ENCODE results near the gene DMBX1.

The DMBX1 gene

DNA sequence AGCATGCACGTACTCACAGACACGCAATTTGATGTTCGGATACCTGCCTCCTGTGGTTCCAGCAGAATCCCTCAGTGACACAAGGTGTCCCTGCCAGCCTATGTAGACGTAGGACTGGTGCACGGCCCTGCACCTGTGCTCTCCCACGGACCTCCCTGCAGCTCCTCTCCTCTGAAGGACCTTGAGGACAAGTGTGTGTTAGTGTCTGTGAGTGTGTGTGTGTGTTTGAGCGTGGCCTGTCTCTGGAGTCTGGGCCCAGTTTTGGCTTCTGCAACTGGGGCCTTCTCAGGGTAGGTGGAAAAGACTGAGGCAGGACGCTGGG lies 22.5 kb upstream of the DMBX1 start:
- in situ Hi-C loops (cut with HindIII; ENCODE audit: low pct_ligation_motif_present, low sequenced_read_pairs): no loop called here
- H3K27me3 ChIP-seq (replicated peaks): peaks cover 47% of the 10 kb centered on the region

DNA sequence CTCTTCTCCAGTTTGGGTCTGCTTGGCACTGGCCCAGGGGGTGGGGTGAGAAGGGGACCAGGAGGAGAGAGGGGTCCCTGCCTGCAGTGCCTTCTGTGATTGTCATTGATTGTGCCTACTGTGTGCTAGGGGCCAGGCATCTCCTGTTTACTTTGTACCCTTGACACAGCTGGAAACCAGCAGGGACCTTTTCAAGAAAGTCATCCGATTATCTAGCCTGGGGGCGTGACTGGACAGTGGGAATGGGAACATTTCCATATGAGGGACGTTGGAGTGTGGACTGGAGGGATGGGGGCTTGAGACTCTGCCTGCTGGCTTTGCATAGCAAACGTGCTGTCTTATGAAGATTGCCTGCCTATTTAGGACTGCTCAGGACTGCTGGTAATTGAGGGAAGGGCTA lies 19.8 kb upstream of the DMBX1 start:
- TF ChIP-seq, protein P1, sequence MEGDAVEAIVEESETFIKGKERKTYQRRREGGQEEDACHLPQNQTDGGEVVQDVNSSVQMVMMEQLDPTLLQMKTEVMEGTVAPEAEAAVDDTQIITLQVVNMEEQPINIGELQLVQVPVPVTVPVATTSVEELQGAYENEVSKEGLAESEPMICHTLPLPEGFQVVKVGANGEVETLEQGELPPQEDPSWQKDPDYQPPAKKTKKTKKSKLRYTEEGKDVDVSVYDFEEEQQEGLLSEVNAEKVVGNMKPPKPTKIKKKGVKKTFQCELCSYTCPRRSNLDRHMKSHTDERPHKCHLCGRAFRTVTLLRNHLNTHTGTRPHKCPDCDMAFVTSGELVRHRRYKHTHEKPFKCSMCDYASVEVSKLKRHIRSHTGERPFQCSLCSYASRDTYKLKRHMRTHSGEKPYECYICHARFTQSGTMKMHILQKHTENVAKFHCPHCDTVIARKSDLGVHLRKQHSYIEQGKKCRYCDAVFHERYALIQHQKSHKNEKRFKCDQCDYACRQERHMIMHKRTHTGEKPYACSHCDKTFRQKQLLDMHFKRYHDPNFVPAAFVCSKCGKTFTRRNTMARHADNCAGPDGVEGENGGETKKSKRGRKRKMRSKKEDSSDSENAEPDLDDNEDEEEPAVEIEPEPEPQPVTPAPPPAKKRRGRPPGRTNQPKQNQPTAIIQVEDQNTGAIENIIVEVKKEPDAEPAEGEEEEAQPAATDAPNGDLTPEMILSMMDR (IDR thresholded peaks at IDR 0.05; ENCODE audit: low read depth, low read length, missing control alignments): no peak
- no peaks in the 10 kb centered on the region for H3K36me3 ChIP-seq (replicated peaks)
- in situ Hi-C loops (cut with HindIII; ENCODE audit: low pct_ligation_motif_present, low sequenced_read_pairs): no loop called here
- H3K27me3 ChIP-seq (replicated peaks): peaks cover 67% of the 10 kb centered on the region
- no peak overlapping the region for H3K4me3 ChIP-seq (ENCODE audit: low read depth, low read length)
- H3K27ac ChIP-seq: no peak overlapping the region
- DNase-seq: no peak

More for the DNA sequence above, 22.5 kb upstream of the DMBX1 start:
- no peak overlapping the region for H3K27ac ChIP-seq
- no peaks in the 10 kb centered on the region for H3K36me3 ChIP-seq (replicated peaks)
- H3K4me3 ChIP-seq (ENCODE audit: low read depth, low read length): peak overlapping the region; percentile 49
- TF ChIP-seq, protein P1 (IDR thresholded peaks at IDR 0.05; ENCODE audit: low read depth, low read length, missing control alignments): no peak
- DNase-seq: no peak

- Histone ChIP-seq H3K4me3 (ENCODE audit: low read depth, low read length) (no peak overlapping the region), H3K27ac (no peak overlapping the region), H3K36me3 (replicated peaks) (no peaks in the 10 kb centered on the region), H3K27me3 (replicated peaks) (peaks cover 73% of the 10 kb centered on the region)
- TF ChIP-seq, protein P1 (IDR thresholded peaks at IDR 0.05; ENCODE audit: low read depth, low read length, missing control alignments): no peak
- in situ Hi-C loops (cut with HindIII; ENCODE audit: low pct_ligation_motif_present, low sequenced_read_pairs): no loop called here
- no peak for DNase-seq
Measured at GRCh38 chr1:46471848-46472492, 17.7 kb upstream of the DMBX1 start.

- in situ Hi-C loops (cut with HindIII; ENCODE audit: low pct_ligation_motif_present, low sequenced_read_pairs): no loop called here
- DNase-seq: no peak
- H3K27ac ChIP-seq: no peak overlapping the region
- H3K4me3 ChIP-seq (ENCODE audit: low read depth, low read length): no peak overlapping the region
- peaks cover 67% of the 10 kb centered on the region for H3K27me3 ChIP-seq (replicated peaks)
- no peaks in the 10 kb centered on the region for H3K36me3 ChIP-seq (replicated peaks)
- TF ChIP-seq, protein P1 (IDR thresholded peaks at IDR 0.05; ENCODE audit: low read depth, low read length, missing control alignments): no peak
Measured at GRCh38 chr1:46472498-46473181, 17.0 kb upstream of the DMBX1 start.

DNA sequence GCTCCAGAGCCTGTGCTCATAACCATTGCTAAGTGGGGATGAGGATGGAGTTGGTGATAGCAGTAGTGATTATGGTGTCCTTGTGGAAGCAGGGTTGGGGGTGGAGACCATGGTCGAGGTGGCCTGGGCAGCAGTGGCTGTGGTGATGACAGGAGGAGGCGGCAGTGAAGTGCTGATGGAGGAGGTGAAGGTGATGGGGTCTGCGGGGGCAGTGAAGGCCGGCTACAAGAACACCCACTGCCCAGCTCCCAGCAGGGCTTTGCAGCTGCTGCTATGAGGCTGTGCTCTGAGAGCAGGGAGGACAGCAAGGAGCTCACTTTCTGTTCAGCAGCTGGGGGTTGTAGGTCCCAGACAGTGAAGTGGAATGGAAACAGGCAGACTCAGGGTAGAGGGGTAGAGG lies 15.6 kb upstream of the DMBX1 start:
- no peak overlapping the region for H3K27ac ChIP-seq
- peaks cover 66% of the 10 kb centered on the region for H3K27me3 ChIP-seq (replicated peaks)
- no peaks in the 10 kb centered on the region for H3K36me3 ChIP-seq (replicated peaks)
- no peak overlapping the region for H3K4me3 ChIP-seq (ENCODE audit: low read depth, low read length)
- in situ Hi-C loops (cut with HindIII; ENCODE audit: low pct_ligation_motif_present, low sequenced_read_pairs): no loop called here
- TF ChIP-seq, protein P1 (IDR thresholded peaks at IDR 0.05; ENCODE audit: low read depth, low read length, missing control alignments): no peak
- DNase-seq: no peak

All from brain microvascular endothelial cell (primary cell).